H9 (cell line): Measurements from ENCODE around the gene EFNA5. TPM values are rescaled to one million over a fixed set of nuclear protein-coding genes. Genes with fewer than 3 reads are reported as not detected.

Experiments
- DNase-seq: peaks from one replicate; pipeline ENCODE4 v3.0.0-alpha.2; 2017
- H2AFZ ChIP-seq: one replicate; pipeline ENCODE4 v1.6.1; 2013; ENCODE audit warnings: mild to moderate bottlenecking, low read length, control low read depth, moderate library complexity
- H2AK5ac ChIP-seq: 2 replicates; pipeline ENCODE4 v1.6.1; 2013; ENCODE audit warnings: low read length, control low read depth, mixed read lengths; ENCODE audit not compliant: insufficient read length
- H2BK120ac ChIP-seq: one replicate; pipeline ENCODE4 v1.6.1; 2013; ENCODE audit warnings: low read depth, mild to moderate bottlenecking, low read length, control low read depth, inconsistent platforms; ENCODE audit not compliant: poor library complexity, severe bottlenecking
- H2BK12ac ChIP-seq: 2 replicates; pipeline ENCODE4 v1.6.1; 2013; ENCODE audit warnings: low read length, control low read depth, mixed read lengths, low read depth; ENCODE audit not compliant: insufficient read length
- H2BK15ac ChIP-seq: 2 replicates; pipeline ENCODE4 v1.6.1; 2013; ENCODE audit warnings: low read depth, low read length, control low read depth
- H2BK20ac ChIP-seq: one replicate; pipeline ENCODE4 v1.6.1; 2013; ENCODE audit warnings: low read depth, mild to moderate bottlenecking, low read length, control low read depth, inconsistent platforms; ENCODE audit not compliant: poor library complexity, severe bottlenecking
- H2BK5ac ChIP-seq: 2 replicates; pipeline ENCODE4 v1.6.1; 2013; ENCODE audit warnings: low read length, control low read depth, mixed read lengths; ENCODE audit not compliant: insufficient read length
- H3K14ac ChIP-seq: 2 replicates; pipeline ENCODE4 v1.6.1; 2013; ENCODE audit warnings: low read length, control low read depth; ENCODE audit not compliant: insufficient read depth
- H3K18ac ChIP-seq: 2 replicates; pipeline ENCODE4 v1.6.1; 2013; ENCODE audit warnings: low read depth, mild to moderate bottlenecking, mixed read lengths, low read length, control low read depth; ENCODE audit not compliant: insufficient read length
- H3K23ac ChIP-seq: 2 replicates; pipeline ENCODE4 v1.6.1; 2013; ENCODE audit warnings: low read length, control low read depth, mixed read lengths, low read depth; ENCODE audit not compliant: insufficient read length
- H3K23me2 ChIP-seq: 2 replicates; pipeline ENCODE4 v1.6.1; 2013; ENCODE audit warnings: low read depth, mild to moderate bottlenecking, mixed read lengths, low read length, control low read depth; ENCODE audit not compliant: insufficient read length, poor library complexity, severe bottlenecking
- H3K27ac ChIP-seq: 2 replicates; pipeline ENCODE4 v1.5.1; 2013; ENCODE audit warnings: low read length, control low read depth, mixed read lengths, low read depth; ENCODE audit not compliant: insufficient read length
- H3K27me3 ChIP-seq: 2 replicates; pipeline ENCODE4 v1.6.1; 2013; ENCODE audit warnings: low read length, control low read depth, inconsistent platforms; ENCODE audit not compliant: insufficient read depth
- H3K4ac ChIP-seq: 2 replicates; pipeline ENCODE4 v1.6.1; 2013; ENCODE audit warnings: low read depth, mild to moderate bottlenecking, control low read depth, inconsistent platforms, low read length, moderate library complexity
- H3K4me1 ChIP-seq: 2 replicates; pipeline ENCODE4 v1.6.1; 2013; ENCODE audit warnings: low read length, control low read depth, inconsistent platforms; ENCODE audit not compliant: insufficient read depth
- H3K4me2 ChIP-seq: 2 replicates; pipeline ENCODE4 v1.6.1; 2013; ENCODE audit warnings: low read length, control low read depth, mixed read lengths; ENCODE audit not compliant: insufficient read length, insufficient read depth
- H3K56ac ChIP-seq: 2 replicates; pipeline ENCODE4 v1.6.1; 2013; ENCODE audit warnings: low read depth, mild to moderate bottlenecking, mixed read lengths, low read length, control low read depth; ENCODE audit not compliant: insufficient read length
- H3K79me1 ChIP-seq: 2 replicates; pipeline ENCODE4 v1.6.1; 2013; ENCODE audit warnings: low read depth, mild to moderate bottlenecking, moderate library complexity, low read length, control low read depth, inconsistent platforms; ENCODE audit not compliant: insufficient read depth, poor library complexity, severe bottlenecking
- H3K79me2 ChIP-seq: 2 replicates; pipeline ENCODE4 v1.6.1; 2013; ENCODE audit warnings: low read length, control low read depth, inconsistent platforms; ENCODE audit not compliant: insufficient read depth
- H3K9ac ChIP-seq: 2 replicates; pipeline ENCODE4 v1.6.1; 2013; ENCODE audit warnings: low read length, control low read depth, mixed read lengths; ENCODE audit not compliant: insufficient read length; ENCODE audit errors: extremely low read depth
- H3K9me3 ChIP-seq: one replicate; pipeline ENCODE4 v1.6.1; 2013; ENCODE audit warnings: low read depth, low read length, inconsistent platforms; ENCODE audit not compliant: control insufficient read depth
- H3T11ph ChIP-seq: one replicate; pipeline ENCODE4 v1.6.1; 2013; ENCODE audit warnings: mild to moderate bottlenecking, low read length, control low read depth, inconsistent platforms
- H4K20me1 ChIP-seq: one replicate; pipeline ENCODE4 v1.6.1; 2013; ENCODE audit not compliant: control insufficient read depth, insufficient read length, insufficient read depth
- H4K5ac ChIP-seq: 2 replicates; pipeline ENCODE4 v1.6.1; 2013; ENCODE audit warnings: low read depth, mild to moderate bottlenecking, mixed read lengths, low read length, control low read depth; ENCODE audit not compliant: insufficient read length
- H4K8ac ChIP-seq: replicated peaks from 2 replicates; pipeline ENCODE4 v1.6.1; 2013; ENCODE audit warnings: low read length, control low read depth, mixed read lengths, low read depth; ENCODE audit not compliant: insufficient read length
- H4K91ac ChIP-seq: 2 replicates; pipeline ENCODE4 v1.6.1; 2013; ENCODE audit warnings: low read depth, mild to moderate bottlenecking, moderate library complexity, mixed read lengths, low read length, control low read depth; ENCODE audit not compliant: insufficient read length
- H3K27ac Mint-ChIP-seq, 3 experiments: 2 replicates in 2 of 3; 3 replicates in 1 of 3; pipeline ENCODE4 v1.8.0; 2020 to 2021; ENCODE audit warnings: mixed read lengths in 3 of 3, mild to moderate bottlenecking in 1 of 3, moderate library complexity in 1 of 3
- H3K27me3 Mint-ChIP-seq: 2 replicates; pipeline ENCODE4 v1.8.0; 2021; ENCODE audit warnings: low read depth, mild to moderate bottlenecking, moderate library complexity, mixed read lengths
- H3K36me3 Mint-ChIP-seq, 3 experiments: 2 replicates in 2 of 3; 3 replicates in 1 of 3; pipeline ENCODE4 v1.8.0; 2020 to 2021; ENCODE audit warnings: low read depth in 3 of 3, mixed read lengths in 3 of 3; ENCODE audit not compliant: insufficient read depth in 1 of 3
- H3K4me1 Mint-ChIP-seq, 2 experiments: 2 replicates each; pipeline ENCODE4 v1.8.0; 2020; ENCODE audit warnings: mixed read lengths in 2 of 2
- H3K4me3 Mint-ChIP-seq, 2 experiments: 2 replicates in 1 of 2; 3 replicates in 1 of 2; pipeline ENCODE4 v1.8.0; 2020 to 2021; ENCODE audit warnings: mild to moderate bottlenecking in 2 of 2, mixed read lengths in 2 of 2, moderate library complexity in 1 of 2
- H3K9me3 Mint-ChIP-seq, 2 experiments: 2 replicates in 1 of 2; 3 replicates in 1 of 2; pipeline ENCODE4 v1.8.0; 2020; ENCODE audit warnings: mild to moderate bottlenecking in 2 of 2, mixed read lengths in 2 of 2, moderate library complexity in 1 of 2
- CTCF ChIP-seq: fragments of 200-600 bp; sonication (generic); conservative IDR thresholded peaks from 3 replicates; pipeline ENCODE4 v1.8.0; 2021; ENCODE audit warnings: antibody characterized with exemption, mild to moderate bottlenecking
- WGBS: extraction: QIAGEN DNeasy Blood & Tissue Kit; methylation state at CpG from one replicate; pipeline ENCODE4 v1.1.7; 2013; ENCODE audit warnings: missing lambda C conversion rate, low lambda C conversion rate, mixed read lengths; ENCODE audit not compliant: insufficient read length; ENCODE audit errors: extremely low coverage; 5-methylcytosine and 5-hydroxymethylcytosine counted together
- total RNA-seq: library from RNA; stranded (reverse); gene quantifications from 2 replicates; pipeline ENCODE4 v1.2.1, GENCODE V29; 2021

EFNA5 gene
- total RNA-seq, 1 experiment from 2014 or later: 20.4 TPM

GRCh38 chr5:107564931-107565372, 105.8 kb downstream of the EFNA5 start:
- H3K27me3 Mint-ChIP-seq: no peaks in the 10 kb centered on the region

More at GRCh38 chr5:107564931-107565372, 105.8 kb downstream of the EFNA5 start:
- Histone ChIP-seq H3K4ac (no peak overlapping the region), H3K9ac (no peak overlapping the region), H3T11ph (no peak overlapping the region), H3K4me1 (peaks cover 13% of the 10 kb centered on the region; the same call in 1 of the 2 replicates), H2BK120ac (no peak overlapping the region), H3K4me2 (no peak overlapping the region), H2BK5ac (no peak overlapping the region), H3K9me3 (no peaks in the 10 kb centered on the region), H3K79me2 (no peaks in the 10 kb centered on the region), H2AK5ac (no peak overlapping the region), H4K91ac (no peak overlapping the region), H3K14ac (no peak overlapping the region), H4K5ac (no peak overlapping the region), H3K79me1 (no peaks in the 10 kb centered on the region), H3K27ac (no peak overlapping the region), H3K23me2 (no peaks in the 10 kb centered on the region), H2BK15ac (no peak overlapping the region), H3K23ac (no peak overlapping the region), H3K27me3 (no peaks in the 10 kb centered on the region), H2BK12ac (no peak overlapping the region), H3K18ac (no peak overlapping the region), H2BK20ac (no peak overlapping the region), H3K56ac (no peak overlapping the region), H4K8ac (no peak overlapping the region), H4K20me1 (no peaks in the 10 kb centered on the region), H2AFZ (no peak overlapping the region)
- DNase-seq: no peak
- Mint-ChIP-seq H3K4me1 (peaks cover 60 to 64% of the 10 kb centered on the region in 2 experiments), H3K9me3 (no peaks in the 10 kb centered on the region; a peak in 1 of 5 replicates), H3K36me3 (no peaks in the 10 kb centered on the region), H3K27ac (peak overlapping the region in 2 of 3 experiments; percentile 65 to 73; a peak in 4 of 7 replicates), H3K4me3 (no peak overlapping the region)
- WGBS: no CpG with 5 or more reads among the region's 4 CpGs
- TF ChIP-seq CTCF: no peak
